ENCODE measurements around the gene HPN.
"Not testable (repeated sequence)": the region's sequence is repeated elsewhere in the genome, so short reads cannot be mapped to it uniquely, and the experiment has no call there.

HPN gene

GRCh38 chr19:35045667-35046300 lies 4.3 kb downstream of the HPN start:
- no peak for TF ChIP-seq CTCF (conservative IDR thresholded peaks at IDR 0.05)
- TF ChIP-seq ZFX (IDR thresholded peaks at IDR 0.05) = no peak

GRCh38 chr19:35046461-35046860 lies 4.9 kb downstream of the HPN start:
- TF ChIP-seq ZFX (IDR thresholded peaks at IDR 0.05) (no peak), CTCF (conservative IDR thresholded peaks at IDR 0.05) (no peak)
- peak overlapping the region; percentile 92 for H3K27ac ChIP-seq

More at GRCh38 chr19:35045667-35046300, 4.3 kb downstream of the HPN start:
- peak overlapping the region; percentile 92 for H3K27ac ChIP-seq

DNA sequence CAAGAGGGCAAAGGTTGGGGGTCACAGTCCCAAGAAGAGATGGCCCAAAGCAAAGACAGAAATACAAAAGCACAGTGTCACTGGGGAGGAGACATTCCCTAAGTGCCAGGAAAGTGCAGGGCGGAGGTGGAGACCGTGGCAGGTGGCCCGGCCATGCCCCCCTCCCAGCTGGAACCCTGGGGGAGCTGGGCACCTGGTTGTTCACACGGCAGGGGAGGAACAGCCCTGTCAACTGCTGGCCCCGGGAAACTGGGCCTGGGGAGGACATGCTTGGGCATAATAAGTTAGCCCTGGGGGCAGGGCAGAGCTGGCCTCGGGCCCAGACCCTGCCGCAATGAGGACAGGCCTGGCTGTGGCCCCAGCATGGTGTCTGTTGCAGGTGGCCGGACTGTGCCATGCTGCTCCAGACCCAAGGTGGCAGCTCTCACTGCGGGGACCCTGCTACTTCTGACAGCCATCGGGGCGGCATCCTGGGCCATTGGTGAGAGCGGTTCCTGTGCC lies 7.4 kb downstream of the HPN start:
- H3K27ac ChIP-seq = peak overlapping the region; percentile 92
- TF ChIP-seq ZFX (IDR thresholded peaks at IDR 0.05) (no peak), CTCF (conservative IDR thresholded peaks at IDR 0.05) (no peak)

- TF ChIP-seq ZFX (IDR thresholded peaks at IDR 0.05) = no peak
- no peak for TF ChIP-seq CTCF (conservative IDR thresholded peaks at IDR 0.05)
- peak overlapping the region; percentile 92 for H3K27ac ChIP-seq
Observed at GRCh38 chr19:35049456-35049855, 7.9 kb downstream of the HPN start.

DNA sequence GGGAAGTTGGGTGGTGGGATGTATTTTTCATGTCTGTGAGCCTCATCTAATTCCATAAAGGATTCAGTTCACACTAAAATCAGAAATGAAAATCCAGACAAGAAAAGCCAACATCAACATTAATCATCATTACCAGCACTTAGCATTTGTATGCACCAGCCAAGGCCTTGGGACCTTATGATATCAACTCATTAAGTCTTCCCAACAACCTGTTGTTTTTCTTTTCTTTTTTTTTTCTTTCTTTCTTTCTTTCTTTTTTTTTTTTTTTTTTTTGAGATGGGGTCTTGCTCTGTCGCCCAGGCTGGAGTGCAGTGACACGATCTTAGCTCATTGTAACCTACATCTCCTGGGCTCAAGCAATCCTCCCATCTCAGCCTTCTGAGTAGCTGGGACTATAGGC lies 9.1 kb downstream of the HPN start:
- not testable (repeated sequence) for H3K27ac ChIP-seq

GRCh38 chr19:35051268-35051667 lies 9.7 kb downstream of the HPN start:
- H3K27ac ChIP-seq = not testable (repeated sequence)

DNA sequence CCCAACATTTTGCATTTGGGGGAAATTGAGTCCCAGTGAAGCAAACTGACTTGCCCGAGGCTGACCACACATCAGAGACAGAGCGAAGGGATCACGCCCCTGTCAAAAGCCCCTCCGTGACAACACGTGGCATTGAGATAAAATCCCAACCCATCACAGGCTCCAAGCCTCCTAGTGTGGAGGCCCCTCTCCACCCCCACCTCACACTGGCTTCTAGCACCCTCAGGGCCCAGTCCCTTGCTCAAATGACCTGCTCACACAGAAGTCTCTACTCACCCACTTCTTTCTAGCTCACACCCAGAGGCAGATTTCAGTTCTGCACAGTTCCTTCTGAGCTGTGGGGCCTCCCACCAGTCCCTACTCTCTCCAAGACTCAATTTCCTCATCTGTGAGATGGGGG lies 10.3 kb downstream of the HPN start:
- no peak overlapping the region for H3K27ac ChIP-seq
- no peak for TF ChIP-seq ZFX (IDR thresholded peaks at IDR 0.05)
- no peak for TF ChIP-seq CTCF (conservative IDR thresholded peaks at IDR 0.05)

- TF ChIP-seq ZFX (IDR thresholded peaks at IDR 0.05) = no peak
- TF ChIP-seq CTCF (conservative IDR thresholded peaks at IDR 0.05) = no peak
- H3K27ac ChIP-seq = no peak overlapping the region
Observed at GRCh38 chr19:35052599-35053190, 11.2 kb downstream of the HPN start.

Data from C4-2B (cell line).